D721Med (cell line): ENCODE data around the gene PRKG1.

Source experiments
- DNase-seq: peaks from one replicate; pipeline ENCODE4 v3.0.0; 2011; ENCODE audit warnings: low spot score; ENCODE audit not compliant: insufficient read length
- FAIRE-seq: peaks from 2 replicates; lab custom pipeline; 2011; peaks lifted over from hg19 to GRCh38; lab: Jason Lieb, UNC
- CTCF ChIP-seq: IDR thresholded peaks from 2 replicates; pipeline ENCODE4 v1.5.1; 2012; ENCODE audit warnings: mild to moderate bottlenecking, control low read depth; ENCODE audit not compliant: insufficient read depth; ENCODE audit errors: missing control alignments

Gene PRKG1

DNA sequence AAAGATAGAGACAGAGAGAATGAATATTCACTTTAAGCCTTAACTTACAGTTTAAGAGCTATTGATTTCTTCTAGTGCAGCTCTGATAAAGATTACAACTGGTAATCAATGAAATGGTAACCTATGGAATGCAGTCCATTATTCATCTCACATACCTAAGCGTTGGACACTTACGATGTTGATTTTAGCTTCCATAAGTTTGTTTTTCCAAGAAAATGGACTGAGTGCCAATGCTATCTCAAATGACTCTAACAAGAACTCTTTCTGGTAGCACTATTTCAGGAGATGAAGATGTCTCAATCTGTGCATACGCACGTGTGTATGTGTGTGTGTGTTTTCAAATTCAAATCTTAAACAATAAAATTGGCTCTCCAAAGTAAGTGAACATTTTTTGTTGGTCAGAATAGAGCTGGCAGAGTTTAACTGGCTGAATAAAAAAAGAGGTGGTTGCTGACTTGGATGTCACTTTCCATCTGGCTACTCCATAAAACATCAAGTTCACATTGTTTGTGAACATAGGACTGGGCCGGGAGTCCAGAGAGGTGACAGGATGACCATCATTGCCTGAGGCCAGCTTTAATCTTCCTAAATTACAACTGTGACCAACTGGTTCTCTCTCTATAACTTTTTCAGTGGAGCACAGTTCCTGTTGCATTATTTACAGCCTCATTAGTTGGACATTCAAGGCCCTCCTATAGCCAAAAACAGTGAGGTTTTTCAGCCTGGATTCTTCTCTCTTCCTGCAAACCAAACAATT, 732.0 kb downstream of the PRKG1 start:
- FAIRE-seq (no peak), DNase-seq (no peak)
- no peak for TF ChIP-seq CTCF

DNA sequence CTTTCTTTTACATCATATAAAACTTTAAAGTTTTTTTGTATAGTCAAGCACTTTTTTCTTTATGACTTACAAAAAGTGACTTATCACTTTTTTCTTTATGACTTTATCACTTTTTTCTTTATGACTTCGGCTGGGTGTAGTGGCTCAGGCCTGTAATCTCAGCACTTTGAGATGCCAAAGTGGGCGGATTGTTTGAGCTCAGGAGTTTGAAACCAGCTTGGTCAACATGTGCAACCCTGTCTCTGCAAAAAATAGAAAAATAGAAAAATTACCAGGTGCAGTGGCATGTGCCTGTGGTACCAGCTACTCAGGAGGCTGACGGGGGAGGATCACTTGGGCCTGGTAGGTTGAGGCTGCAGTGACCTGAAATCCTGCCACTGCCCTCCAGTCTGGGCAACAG, 733.9 kb downstream of the PRKG1 start:
- TF ChIP-seq CTCF: no peak
- FAIRE-seq (no peak), DNase-seq (no peak)

- no peak for TF ChIP-seq CTCF
- DNase-seq: no peak
- FAIRE-seq: no peak
Measured at GRCh38 chr10:51815723-51816122, 741.4 kb downstream of the PRKG1 start.

GRCh38 chr10:51821045-51821444, 746.8 kb downstream of the PRKG1 start:
- FAIRE-seq (no peak), DNase-seq (no peak)
- no peak for TF ChIP-seq CTCF

- TF ChIP-seq CTCF: no peak
- DNase-seq (no peak), FAIRE-seq (no peak)
Measured at GRCh38 chr10:51821745-51822144, 747.5 kb downstream of the PRKG1 start.

DNA sequence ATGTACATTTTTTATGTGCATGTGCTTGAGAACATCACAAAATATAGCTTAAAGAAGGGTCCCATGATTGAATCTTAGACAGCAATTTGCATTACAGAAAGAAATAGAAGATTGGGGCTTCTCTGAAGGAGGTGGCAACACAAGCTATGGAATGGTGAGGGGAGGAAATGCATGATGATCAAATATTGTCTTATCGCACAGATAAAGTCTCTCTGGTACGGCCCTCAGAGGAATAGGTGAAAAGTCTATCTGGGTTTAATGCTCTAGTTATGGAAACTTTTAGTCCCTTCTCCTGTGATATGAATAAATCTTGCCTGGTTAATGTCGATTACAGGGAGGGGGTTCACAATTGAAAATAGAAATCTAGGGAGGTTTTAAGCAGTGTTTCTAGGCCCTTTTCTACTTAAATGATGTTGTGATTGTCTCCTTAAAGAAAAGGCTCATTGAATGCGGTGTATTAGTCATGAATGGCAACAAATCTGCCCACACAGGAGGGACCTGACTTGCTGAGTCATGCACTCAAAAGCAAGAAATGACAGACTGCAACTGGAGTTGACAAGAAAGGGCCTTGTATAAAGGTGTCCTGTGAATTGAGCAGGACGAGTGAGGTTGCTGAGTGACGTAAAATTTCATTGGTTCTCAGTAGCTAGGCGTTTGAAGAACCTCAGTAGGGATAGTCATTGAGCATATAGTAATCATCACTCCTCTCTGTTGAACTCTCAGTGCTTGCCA, 758.5 kb downstream of the PRKG1 start:
- no peak for FAIRE-seq

More for the DNA sequence above, 758.5 kb downstream of the PRKG1 start:
- TF ChIP-seq CTCF: no peak
- DNase-seq: no peak
